GM12875 (cell line): Measurements from ENCODE around the gene HS2ST1.
"Not testable (repeated sequence)": the region's sequence is repeated elsewhere in the genome, so short reads cannot be mapped to it uniquely, and the experiment has no call there.

Source experiments
- H3K4me3 ChIP-seq: one replicate; pipeline ENCODE4 v1.5.1; 2011; ENCODE audit warnings: low read depth, low read length, control low read depth
- TF ChIP-seq, protein P1 (sequence below): IDR thresholded peaks from 2 replicates; pipeline ENCODE4 v1.5.1; 2011; ENCODE audit warnings: low read depth, mild to moderate bottlenecking, control low read depth, inconsistent platforms, low read length, moderate library complexity, borderline replicate concordance; ENCODE audit not compliant: insufficient read depth

Gene HS2ST1

DNA sequence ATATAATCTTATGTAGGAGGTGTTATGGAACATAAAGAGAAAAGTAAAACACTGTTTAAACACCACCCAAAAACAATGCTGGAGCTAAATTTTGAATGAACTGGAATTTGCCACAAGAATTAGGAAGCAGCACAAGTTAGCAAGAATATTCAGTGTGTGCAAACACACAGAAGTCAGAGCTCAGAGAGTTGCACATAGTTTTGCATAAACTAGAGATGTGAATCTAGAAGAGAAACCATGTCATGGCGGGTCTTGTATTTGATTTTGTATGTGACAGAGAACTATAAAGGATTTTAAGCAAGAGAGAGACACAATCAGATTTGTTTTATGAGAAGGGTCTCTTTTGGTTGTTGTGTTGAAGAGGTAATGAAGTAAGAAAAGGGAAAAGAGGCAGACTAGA is 38.7 kb upstream of the HS2ST1 start:
- TF ChIP-seq, protein P1, sequence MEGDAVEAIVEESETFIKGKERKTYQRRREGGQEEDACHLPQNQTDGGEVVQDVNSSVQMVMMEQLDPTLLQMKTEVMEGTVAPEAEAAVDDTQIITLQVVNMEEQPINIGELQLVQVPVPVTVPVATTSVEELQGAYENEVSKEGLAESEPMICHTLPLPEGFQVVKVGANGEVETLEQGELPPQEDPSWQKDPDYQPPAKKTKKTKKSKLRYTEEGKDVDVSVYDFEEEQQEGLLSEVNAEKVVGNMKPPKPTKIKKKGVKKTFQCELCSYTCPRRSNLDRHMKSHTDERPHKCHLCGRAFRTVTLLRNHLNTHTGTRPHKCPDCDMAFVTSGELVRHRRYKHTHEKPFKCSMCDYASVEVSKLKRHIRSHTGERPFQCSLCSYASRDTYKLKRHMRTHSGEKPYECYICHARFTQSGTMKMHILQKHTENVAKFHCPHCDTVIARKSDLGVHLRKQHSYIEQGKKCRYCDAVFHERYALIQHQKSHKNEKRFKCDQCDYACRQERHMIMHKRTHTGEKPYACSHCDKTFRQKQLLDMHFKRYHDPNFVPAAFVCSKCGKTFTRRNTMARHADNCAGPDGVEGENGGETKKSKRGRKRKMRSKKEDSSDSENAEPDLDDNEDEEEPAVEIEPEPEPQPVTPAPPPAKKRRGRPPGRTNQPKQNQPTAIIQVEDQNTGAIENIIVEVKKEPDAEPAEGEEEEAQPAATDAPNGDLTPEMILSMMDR = no peak
- no peak overlapping the region for H3K4me3 ChIP-seq

DNA sequence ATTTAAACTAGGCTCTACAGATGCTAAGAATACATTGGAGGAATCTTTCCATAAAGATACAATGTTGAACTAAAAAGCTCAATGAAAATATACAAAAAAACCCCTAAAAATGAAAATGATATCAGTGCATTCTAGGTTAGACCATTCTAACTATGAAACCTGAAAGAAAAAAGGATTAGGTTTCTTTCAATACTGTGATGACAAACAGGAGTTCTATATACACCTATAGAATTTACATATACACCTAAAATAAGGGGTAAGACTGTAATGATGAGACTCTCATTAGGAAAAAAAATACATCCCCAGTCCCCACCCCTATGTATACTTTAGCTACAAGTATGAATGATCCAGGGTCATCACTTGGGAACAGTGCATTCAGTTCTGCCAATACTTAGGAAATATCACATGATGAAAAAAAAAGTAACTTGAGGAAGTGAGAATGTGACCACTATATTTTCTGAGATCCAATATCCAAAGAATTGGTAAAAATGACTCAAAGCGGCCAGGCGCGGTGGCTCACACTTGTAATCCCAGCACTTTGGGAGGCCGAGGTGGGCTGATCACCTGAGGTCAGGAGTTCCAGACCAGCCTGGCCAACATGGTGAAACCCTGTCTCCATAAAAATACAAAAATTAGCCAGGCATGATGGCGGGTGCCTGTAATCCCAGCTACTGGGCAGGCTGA is 26.8 kb upstream of the HS2ST1 start:
- TF ChIP-seq, protein P1 = no peak
- no peak overlapping the region for H3K4me3 ChIP-seq

DNA sequence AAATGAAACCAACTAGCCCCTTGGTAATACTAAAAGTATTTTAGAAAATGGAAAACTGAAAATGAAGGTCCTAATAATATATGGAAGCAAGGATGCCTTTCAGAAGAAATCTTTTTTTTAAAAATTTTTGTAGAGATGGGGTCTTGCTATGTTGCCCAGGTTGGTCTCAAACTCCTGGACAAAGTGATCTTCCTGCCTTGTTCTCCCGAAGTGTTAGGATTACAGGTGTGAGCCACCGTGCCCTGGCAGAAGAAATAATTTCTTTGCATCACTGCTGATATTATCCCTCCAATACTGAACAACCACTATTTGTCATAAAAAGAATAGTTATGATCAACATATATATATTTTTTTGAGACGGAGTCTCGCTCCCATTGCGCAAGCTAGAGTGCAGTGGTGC is 26.1 kb upstream of the HS2ST1 start:
- TF ChIP-seq, protein P1 = no peak
- H3K4me3 ChIP-seq = no peak overlapping the region

DNA sequence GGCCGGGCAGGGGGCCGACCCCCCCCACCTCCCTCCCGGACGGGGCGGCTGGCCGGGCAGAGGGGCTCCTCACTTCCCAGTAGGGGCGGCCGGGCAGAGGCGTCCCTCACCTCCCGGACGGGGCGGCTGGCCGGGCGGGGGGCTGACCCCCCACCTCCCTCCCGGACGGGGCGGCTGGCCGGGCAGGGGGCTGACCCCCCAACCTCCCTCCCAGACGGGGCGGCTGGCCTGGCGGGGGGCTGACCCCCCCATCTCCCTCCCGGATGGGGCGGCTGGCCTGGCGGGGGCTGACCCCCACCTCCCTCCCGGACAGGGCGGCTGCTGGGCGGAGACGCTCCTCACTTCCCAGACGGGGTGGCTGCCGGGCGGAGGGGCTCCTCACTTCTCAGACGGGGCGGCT is 15.0 kb upstream of the HS2ST1 start:
- not testable (repeated sequence) for H3K4me3 ChIP-seq

DNA sequence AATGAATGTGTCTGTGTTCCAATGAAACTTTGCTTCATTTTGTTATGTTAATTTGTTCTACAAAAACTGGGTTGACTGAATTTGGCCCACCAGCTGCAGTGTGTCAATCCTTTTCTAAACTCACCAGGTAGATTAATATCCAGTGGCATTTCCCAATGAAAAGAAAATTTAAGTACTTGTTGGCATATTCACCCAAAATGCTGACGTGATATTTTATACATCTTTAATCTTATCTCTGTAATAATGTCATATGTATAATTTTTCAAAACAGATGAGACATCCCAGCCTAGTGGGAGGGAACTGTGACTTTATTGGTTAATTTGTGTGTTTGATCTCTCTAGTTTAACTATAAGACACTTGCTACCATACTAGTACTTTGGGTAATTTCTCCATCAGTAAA is 8.6 kb upstream of the HS2ST1 start:
- TF ChIP-seq, protein P1 = no peak
- no peak overlapping the region for H3K4me3 ChIP-seq

DNA sequence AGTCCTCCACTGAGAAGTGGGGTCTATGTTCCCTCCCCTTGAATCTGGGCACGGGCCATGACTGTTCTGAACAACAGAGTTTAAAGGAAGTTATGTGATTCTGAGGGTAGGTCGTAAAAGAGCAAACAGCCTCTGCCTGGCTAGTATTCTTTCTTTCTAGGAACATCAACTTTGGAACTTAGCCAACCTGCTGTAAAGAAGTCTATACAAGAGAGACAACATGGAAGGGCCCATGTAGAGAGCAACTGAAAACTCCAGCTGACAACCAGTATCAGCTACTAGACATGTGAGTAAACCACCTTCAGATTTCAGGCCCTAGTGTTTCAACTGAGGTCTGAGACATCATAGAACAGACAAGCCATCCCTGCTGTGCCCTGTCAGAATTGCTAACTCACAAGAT is 8.0 kb upstream of the HS2ST1 start:
- H3K4me3 ChIP-seq = no peak overlapping the region
- TF ChIP-seq, protein P1 = no peak

DNA sequence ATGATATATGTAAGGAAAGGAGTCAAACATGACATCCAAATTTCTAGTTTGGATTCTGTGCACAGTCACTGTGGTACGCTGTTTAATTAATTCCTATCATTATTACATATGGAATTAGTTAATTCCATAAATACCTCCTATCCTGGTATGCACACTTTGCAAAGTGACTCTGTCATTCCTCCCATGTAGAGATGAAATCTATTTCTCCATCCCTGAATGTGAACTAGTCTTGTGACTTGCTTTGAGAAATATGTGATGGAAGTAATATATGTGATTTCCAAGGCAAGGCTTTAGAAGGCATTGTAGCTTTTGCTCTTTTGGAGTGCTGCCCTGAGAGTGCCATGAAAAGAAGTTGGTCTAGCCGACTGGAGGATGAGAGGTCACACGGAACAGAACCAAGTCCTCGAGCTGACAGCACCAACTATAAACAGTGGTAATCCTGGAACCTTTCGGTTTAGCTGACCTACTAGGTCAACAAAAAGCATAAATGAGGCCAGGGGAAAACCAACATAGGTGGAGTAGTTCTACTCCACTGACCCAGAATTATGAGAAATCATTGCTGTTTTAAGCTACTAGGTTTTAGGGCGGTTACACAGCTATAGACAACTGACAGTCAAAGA is 2.0 kb upstream of the HS2ST1 start:
- peak overlapping the region; percentile 93 for H3K4me3 ChIP-seq
- TF ChIP-seq, protein P1 = no peak

DNA sequence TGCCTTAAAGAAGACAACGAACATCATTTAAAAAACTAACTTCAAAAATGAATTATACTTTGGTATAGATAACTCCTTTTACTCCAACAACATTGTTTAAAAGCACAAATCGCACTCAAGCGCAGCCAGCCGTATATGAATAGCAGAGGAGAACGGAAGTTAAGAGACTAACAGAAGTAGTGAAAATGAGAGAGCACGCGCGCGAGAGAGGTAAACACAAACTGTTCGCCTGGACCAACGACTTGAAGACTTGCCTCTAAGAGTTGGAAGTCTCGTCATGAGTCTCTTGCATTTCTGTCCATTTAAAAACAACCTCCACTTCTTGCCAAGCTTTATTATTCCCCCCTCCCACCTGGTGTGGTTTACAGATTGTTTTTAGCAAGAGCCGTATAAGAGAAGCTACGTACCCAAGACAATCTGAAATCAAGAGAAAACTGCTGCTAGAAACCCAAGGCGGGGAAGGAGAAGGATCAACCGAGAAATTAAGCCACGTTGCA is 988 bp upstream of the HS2ST1 start:
- H3K4me3 ChIP-seq = peak overlapping the region; percentile 93
- TF ChIP-seq, protein P1 = no peak
